Lower leg skin (tissue), 4 donors: ENCODE measurements around the gene GSTP1. TPM values are rescaled to one million over a fixed set of nuclear protein-coding genes. Genes with fewer than 3 reads are reported as not detected.
A peak's percentile ranks its signal among the peaks of the same experiment; 100 is the strongest.

Experiments
- DNase-seq, 2 donors: peaks; one replicate each; pipeline ENCODE4 v3.0.0-alpha.2; 2019; ENCODE audit warnings: low spot score in 2 of 2
- H3K4me3 ChIP-seq: fragments of 200-600 bp; sonication (generic); 2 replicates; pipeline ENCODE4 v1.5.1; 2017; ENCODE audit warnings: mild to moderate bottlenecking, low read depth; ENCODE audit not compliant: poor library complexity, severe bottlenecking
- POLR2A ChIP-seq, 2 donors: fragments of 450-650 bp; IDR thresholded peaks; one replicate each; pipeline ENCODE4 v1.6.1; 2016 to 2017; ENCODE audit warnings: antibody characterized with exemption in 2 of 2, mild to moderate bottlenecking in 1 of 2, moderate library complexity in 1 of 2
- WGBS, 2 donors: methylation state at CpG; one replicate each; pipeline ENCODE4 v1.1.5; 2018; 5-methylcytosine and 5-hydroxymethylcytosine counted together
- intact Hi-C: fragments of 100-400 bp; cut with DNase I; formaldehyde crosslinking; loops from one replicate; pipeline ENCODE4 v1.15.0; 2023; ENCODE audit warnings: low total_unique reads
- total RNA-seq, 4 donors: library from RNA; depleted of rRNA; stranded (reverse); fragments of >200 nt; gene quantifications; one replicate each; pipeline ENCODE4 v1.1.0, GENCODE V29; 2016
- TF ChIP-seq, protein P1 (sequence below), 3 donors: fragments of 450-650 bp; IDR thresholded peaks; one replicate each; pipeline ENCODE4 v1.5.1; 2016; ENCODE audit warnings: antibody characterized with exemption in 3 of 3, mild to moderate bottlenecking in 3 of 3, moderate library complexity in 2 of 3

GSTP1 gene
- total RNA-seq, 4 donors from 2014 or later = 1,126 to 2,386 (median 2,019) TPM

DNA sequence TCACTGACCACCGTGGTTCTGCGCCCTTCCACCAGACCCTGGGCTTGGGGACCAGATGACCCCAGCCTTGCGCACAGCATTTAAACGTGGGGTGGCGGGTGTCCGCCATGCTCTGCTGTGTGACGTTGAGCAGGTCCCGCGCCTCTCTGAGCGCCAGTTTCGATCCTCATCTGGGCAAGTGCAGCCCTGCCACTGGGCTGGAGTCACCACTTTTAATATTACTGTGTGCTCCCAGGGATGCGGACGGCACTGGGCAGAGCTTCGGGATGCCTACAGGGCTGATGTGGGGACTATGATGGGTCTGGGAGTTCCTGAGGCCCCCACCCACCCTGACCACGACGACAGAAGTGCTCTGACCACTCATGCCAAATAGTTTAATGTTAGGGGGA lies 47.3 kb downstream of the GSTP1 start:
- intact Hi-C loops = no loop called here

DNA sequence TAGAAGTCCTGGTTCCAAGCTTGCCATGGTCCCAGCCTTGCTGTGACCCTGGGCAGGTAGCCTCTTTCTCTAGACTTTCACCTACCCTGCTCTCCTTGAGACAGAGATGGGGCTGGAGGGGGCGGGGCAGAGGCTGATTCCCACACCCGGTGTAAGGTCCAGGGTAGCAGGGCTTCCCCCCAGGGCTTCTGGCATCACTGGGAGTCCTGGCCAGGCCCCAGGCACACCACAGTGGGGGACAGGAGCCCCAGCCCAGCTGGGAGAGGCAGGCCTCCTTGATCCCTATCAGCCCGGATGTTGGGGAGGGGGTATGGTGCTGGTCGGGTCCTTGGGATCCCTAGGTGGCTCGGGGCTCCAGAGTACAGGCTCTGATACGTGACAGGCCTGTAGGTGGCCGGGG lies 47.8 kb downstream of the GSTP1 start:
- WGBS, 2 donors = 71 to 81% methylated on average over 6 to 7 of the region's 7 CpGs
- intact Hi-C loops = no loop called here
- peak in 1 of 2 donors; percentile 86 for DNase-seq

More for the DNA sequence above, 47.3 kb downstream of the GSTP1 start:
- no peak for DNase-seq
- TF ChIP-seq, protein P1, sequence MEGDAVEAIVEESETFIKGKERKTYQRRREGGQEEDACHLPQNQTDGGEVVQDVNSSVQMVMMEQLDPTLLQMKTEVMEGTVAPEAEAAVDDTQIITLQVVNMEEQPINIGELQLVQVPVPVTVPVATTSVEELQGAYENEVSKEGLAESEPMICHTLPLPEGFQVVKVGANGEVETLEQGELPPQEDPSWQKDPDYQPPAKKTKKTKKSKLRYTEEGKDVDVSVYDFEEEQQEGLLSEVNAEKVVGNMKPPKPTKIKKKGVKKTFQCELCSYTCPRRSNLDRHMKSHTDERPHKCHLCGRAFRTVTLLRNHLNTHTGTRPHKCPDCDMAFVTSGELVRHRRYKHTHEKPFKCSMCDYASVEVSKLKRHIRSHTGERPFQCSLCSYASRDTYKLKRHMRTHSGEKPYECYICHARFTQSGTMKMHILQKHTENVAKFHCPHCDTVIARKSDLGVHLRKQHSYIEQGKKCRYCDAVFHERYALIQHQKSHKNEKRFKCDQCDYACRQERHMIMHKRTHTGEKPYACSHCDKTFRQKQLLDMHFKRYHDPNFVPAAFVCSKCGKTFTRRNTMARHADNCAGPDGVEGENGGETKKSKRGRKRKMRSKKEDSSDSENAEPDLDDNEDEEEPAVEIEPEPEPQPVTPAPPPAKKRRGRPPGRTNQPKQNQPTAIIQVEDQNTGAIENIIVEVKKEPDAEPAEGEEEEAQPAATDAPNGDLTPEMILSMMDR (IDR thresholded peaks at IDR 0.05) = no peak
- TF ChIP-seq POLR2A (IDR thresholded peaks at IDR 0.05) = no peak
- peak overlapping the region; percentile 34 for H3K4me3 ChIP-seq
- WGBS, 2 donors = 47 to 62% methylated on average over 14 to 16 of the region's 16 CpGs

DNA sequence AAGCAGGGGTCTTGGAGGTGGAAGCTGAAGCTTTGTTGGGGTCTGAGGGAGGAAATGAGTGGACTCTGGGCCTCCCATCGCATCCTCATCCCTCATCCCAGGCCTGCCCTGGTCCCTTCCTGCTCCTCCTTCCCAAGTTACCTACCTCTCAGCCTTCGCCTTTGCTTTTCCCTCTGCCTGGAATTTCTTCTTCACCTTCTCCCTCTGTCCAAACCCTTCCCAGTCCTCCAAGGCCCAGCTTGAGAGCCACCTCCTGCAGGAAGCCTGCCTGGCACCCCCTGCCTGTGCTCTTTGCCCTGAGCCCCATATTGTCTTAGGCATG lies 48.2 kb downstream of the GSTP1 start:
- intact Hi-C loops = no loop called here
- no peak overlapping the region for H3K4me3 ChIP-seq
- no peak for DNase-seq
- TF ChIP-seq, protein P1 (IDR thresholded peaks at IDR 0.05) = no peak
- TF ChIP-seq POLR2A (IDR thresholded peaks at IDR 0.05) = no peak
- 87 to 95% methylated on average over 2 of the region's 2 CpGs for WGBS, 2 donors

More for the DNA sequence above, 47.8 kb downstream of the GSTP1 start:
- H3K4me3 ChIP-seq = no peak overlapping the region
- TF ChIP-seq, protein P1 (IDR thresholded peaks at IDR 0.05) = no peak
- TF ChIP-seq POLR2A (IDR thresholded peaks at IDR 0.05) = no peak

DNA sequence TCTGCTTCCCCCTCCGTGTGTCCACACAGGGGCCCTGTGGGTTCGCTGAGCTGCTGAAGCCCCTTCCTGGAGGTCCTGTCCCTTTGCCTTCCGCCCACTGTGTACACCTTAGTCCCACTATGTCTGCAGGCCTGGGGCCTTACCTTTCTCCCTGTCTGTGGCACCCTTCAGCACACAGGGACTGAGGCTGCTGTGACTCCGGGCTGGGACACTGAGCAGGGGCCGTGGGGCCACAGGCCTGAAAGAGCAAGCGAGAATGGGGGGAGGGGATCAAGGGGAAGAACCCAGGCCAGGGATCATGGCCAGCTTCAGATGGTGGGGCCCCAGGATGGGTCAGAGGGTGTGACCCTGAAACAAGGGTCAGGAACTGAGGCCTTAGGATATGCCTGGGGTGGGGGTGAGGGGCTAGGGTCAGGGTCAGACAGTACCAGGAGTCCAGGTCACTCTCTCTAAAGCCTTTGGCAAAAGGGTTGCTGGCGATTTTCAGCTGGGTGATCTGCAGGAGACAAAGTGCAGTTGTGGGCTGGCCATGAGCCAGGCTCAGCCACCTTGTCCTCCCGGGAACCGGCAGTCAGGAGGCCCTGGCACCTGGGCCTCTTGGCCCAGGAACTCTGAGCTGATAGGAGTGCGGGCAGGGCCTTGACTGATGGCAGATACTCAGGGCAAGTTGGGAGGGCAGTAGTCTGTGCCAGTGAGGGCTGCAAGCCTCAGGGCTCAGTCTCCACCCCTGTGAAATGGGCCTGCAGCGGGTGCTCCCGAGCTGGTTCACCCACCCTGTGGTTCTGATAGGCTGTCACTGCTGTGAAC lies 48.8 kb downstream of the GSTP1 start:
- H3K4me3 ChIP-seq = no peak overlapping the region
- 79 to 80% methylated on average over 12 of the region's 12 CpGs for WGBS, 2 donors
- intact Hi-C loops = no loop called here
- DNase-seq = no peak
- no peak for TF ChIP-seq POLR2A (IDR thresholded peaks at IDR 0.05)
- TF ChIP-seq, protein P1 (IDR thresholded peaks at IDR 0.05) = no peak

DNA sequence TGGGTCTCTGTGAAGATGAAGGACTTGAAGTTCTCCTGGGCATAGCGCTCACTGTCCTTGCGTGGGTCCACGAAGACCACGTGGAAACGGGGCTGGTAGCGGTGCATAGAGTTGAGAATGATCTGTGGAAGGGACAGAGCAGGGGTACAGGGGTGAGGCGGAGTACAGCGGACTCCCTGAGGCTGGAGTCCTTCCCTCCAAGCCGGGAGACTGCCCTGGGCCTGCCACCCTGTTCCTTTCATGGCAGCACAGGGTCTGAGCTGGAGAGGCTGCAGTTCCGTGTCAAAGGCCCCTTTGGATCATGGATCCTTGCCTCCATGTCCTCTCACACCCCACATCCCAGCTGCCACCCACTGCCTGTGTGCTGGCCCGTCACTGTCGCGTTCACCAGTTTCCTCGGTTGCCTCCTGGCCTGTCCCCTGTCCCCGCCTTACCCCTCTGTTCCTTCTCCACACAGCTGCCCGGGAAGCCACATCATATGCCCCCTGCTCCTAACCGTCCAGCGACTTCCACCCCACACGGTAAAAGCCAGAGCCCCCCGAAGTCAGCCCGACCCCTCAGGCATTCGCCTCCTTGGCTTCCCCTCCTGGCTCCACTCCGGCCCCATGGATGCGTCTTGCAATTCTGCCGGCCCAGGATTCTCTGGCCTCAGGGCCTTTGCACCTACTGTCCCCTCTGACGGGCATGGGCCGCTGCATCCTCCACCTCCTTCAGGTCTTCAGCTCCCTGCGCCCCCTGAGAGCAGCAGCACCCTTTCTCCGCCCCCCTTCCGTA lies 49.6 kb downstream of the GSTP1 start:
- H3K4me3 ChIP-seq = no peak overlapping the region
- intact Hi-C loops = no loop called here
- TF ChIP-seq, protein P1 (IDR thresholded peaks at IDR 0.05) = no peak
- TF ChIP-seq POLR2A (IDR thresholded peaks at IDR 0.05) = no peak
- WGBS, 2 donors = 90 to 93% methylated on average over 30 of the region's 30 CpGs
- DNase-seq = peak in 1 of 2 donors; percentile 73
